HL-60 (cell line): ENCODE measurements around the gene SLC25A51.

Experiments
- POLR2AphosphoS5 ChIP-seq: IDR thresholded peaks from 2 replicates; pipeline ENCODE4 v1.6.1; 2012; ENCODE audit warnings: low read depth
- TF ChIP-seq, protein P1 (sequence below): IDR thresholded peaks from one replicate; pipeline ENCODE4 v1.5.1; 2011; ENCODE audit warnings: low read length, control low read depth, inconsistent platforms; ENCODE audit not compliant: insufficient read depth

DNA sequence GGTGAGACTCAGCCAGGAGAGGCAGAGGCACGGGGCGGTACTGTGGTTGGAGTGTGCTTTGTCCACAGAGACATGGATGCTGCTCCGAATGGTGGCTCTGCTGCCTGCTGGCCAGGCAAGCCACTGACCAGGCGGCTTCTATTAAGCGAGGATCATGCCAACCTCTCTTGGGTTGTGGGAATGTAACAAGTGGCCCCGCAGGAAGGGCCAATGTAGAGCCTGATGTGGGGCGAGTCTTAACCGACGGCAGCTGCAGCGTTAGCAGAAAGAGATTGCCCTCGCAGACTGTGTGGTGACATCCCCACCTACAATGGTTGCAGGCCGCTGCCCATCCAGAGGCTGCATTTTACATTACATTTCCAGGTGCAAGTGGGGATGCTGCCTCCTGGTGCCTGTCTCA is 46.6 kb upstream of the SLC25A51 start:
- TF ChIP-seq, protein P1, sequence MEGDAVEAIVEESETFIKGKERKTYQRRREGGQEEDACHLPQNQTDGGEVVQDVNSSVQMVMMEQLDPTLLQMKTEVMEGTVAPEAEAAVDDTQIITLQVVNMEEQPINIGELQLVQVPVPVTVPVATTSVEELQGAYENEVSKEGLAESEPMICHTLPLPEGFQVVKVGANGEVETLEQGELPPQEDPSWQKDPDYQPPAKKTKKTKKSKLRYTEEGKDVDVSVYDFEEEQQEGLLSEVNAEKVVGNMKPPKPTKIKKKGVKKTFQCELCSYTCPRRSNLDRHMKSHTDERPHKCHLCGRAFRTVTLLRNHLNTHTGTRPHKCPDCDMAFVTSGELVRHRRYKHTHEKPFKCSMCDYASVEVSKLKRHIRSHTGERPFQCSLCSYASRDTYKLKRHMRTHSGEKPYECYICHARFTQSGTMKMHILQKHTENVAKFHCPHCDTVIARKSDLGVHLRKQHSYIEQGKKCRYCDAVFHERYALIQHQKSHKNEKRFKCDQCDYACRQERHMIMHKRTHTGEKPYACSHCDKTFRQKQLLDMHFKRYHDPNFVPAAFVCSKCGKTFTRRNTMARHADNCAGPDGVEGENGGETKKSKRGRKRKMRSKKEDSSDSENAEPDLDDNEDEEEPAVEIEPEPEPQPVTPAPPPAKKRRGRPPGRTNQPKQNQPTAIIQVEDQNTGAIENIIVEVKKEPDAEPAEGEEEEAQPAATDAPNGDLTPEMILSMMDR, result no peak
- TF ChIP-seq POLR2AphosphoS5, result no peak
